Naive thymus-derived CD4-positive, alpha-beta T cell (primary cell): ENCODE measurements around the gene FCER1G. TPM values are rescaled to one million over a fixed set of nuclear protein-coding genes. Genes with fewer than 3 reads are reported as not detected.
A peak's percentile ranks its signal among the peaks of the same experiment; 100 is the strongest.

Experiments
- ATAC-seq: fragments of 150-1000 bp; cut with Tn5 transposase; 2 replicates; pipeline ENCODE4 v1.10.0; 2021; ENCODE audit warnings: mild to moderate bottlenecking, moderate library complexity
- CTCF ChIA-PET: fragments of 350-600 bp; sonication (Branson Sonifier 250); formaldehyde crosslinking; loops from one replicate; lab custom pipeline; 2021; ENCODE audit warnings: antibody characterized with exemption; lab: Charles Lee
- POLR2A ChIA-PET: fragments of 350-600 bp; sonication (Branson Sonifier 250); formaldehyde crosslinking; loops from one replicate; lab custom pipeline; 2021; ENCODE audit warnings: antibody characterized with exemption, inconsistent platforms; lab: Charles Lee
- DNase-seq, 9 donors: peaks; one replicate each; pipeline versions ENCODE4 v3.0.0 to v3.0.0-alpha.2; 2020 to 2022; ENCODE audit warnings: mixed read lengths in 1 of 9
- H3K27ac ChIP-seq: one replicate; pipeline ENCODE4 v1.7.0; 2013; ENCODE audit warnings: mild to moderate bottlenecking, low read depth, low read length, moderate library complexity
- H3K27me3 ChIP-seq, 2 donors: one replicate each; pipeline ENCODE4 v1.7.0; 2013; ENCODE audit warnings: low read length in 2 of 2, mild to moderate bottlenecking in 2 of 2, moderate library complexity in 2 of 2; ENCODE audit not compliant: control insufficient read depth in 2 of 2, insufficient read depth in 2 of 2
- H3K36me3 ChIP-seq, 3 experiments: 1 replicate in 2 of 3; 2 replicates in 1 of 3; pipeline ENCODE4 v1.7.0; 2013; ENCODE audit warnings: low read length in 3 of 3, mild to moderate bottlenecking in 3 of 3, moderate library complexity in 1 of 3; ENCODE audit not compliant: insufficient read depth in 3 of 3, control insufficient read depth in 2 of 3
- H3K4me1 ChIP-seq, 2 donors: one replicate each; pipeline ENCODE4 v1.7.0; 2013; ENCODE audit warnings: low read length in 2 of 2, mild to moderate bottlenecking in 2 of 2, moderate library complexity in 1 of 2; ENCODE audit not compliant: control insufficient read depth in 2 of 2, insufficient read depth in 2 of 2
- H3K4me3 ChIP-seq: 2 replicates; pipeline ENCODE4 v1.7.0; 2013; ENCODE audit warnings: mild to moderate bottlenecking, low read length
- H3K9me3 ChIP-seq, 3 experiments: 1 replicate in 2 of 3; 2 replicates in 1 of 3; pipeline ENCODE4 v1.7.0; 2013; ENCODE audit warnings: low read length in 3 of 3; ENCODE audit not compliant: control insufficient read depth in 2 of 3
- H3K27ac Mint-ChIP-seq, 9 donors: one replicate each; pipeline ENCODE4 v1.8.0; 2020 to 2022; ENCODE audit warnings: mixed read lengths in 9 of 9, mild to moderate bottlenecking in 8 of 9, moderate library complexity in 5 of 9, inconsistent platforms in 2 of 9
- H3K27me3 Mint-ChIP-seq, 5 donors: one replicate each; pipeline ENCODE4 v1.8.0; 2021 to 2022; ENCODE audit warnings: mixed read lengths in 5 of 5, mild to moderate bottlenecking in 1 of 5
- H3K36me3 Mint-ChIP-seq, 5 donors: one replicate each; pipeline ENCODE4 v1.8.0; 2020 to 2022; ENCODE audit warnings: mixed read lengths in 5 of 5, mild to moderate bottlenecking in 3 of 5, inconsistent platforms in 1 of 5
- H3K4me1 Mint-ChIP-seq, 7 donors: one replicate each; pipeline ENCODE4 v1.8.0; 2020 to 2022; ENCODE audit warnings: mixed read lengths in 7 of 7, mild to moderate bottlenecking in 3 of 7, inconsistent platforms in 1 of 7
- H3K4me3 Mint-ChIP-seq, 10 donors: one replicate each; pipeline ENCODE4 v1.8.0; 2020 to 2022; ENCODE audit warnings: mild to moderate bottlenecking in 10 of 10, mixed read lengths in 10 of 10, moderate library complexity in 6 of 10, inconsistent platforms in 2 of 10
- H3K9me3 Mint-ChIP-seq, 11 donors: one replicate each; pipeline ENCODE4 v1.8.0; 2020 to 2022; ENCODE audit warnings: mixed read lengths in 11 of 11, mild to moderate bottlenecking in 4 of 11, inconsistent platforms in 1 of 11, moderate library complexity in 1 of 11
- intact Hi-C, 2 donors: fragments of 100-400 bp; cut with micrococcal nuclease; formaldehyde crosslinking; loops; one replicate each; pipeline ENCODE4 v1.15.1; 2023
- polyA plus RNA-seq, 2 donors: library from polyadenylated mRNA; unstranded; fragments of 300-500 nt; fragmentation: Illumina TruSeq; gene quantifications; one replicate each; pipeline ENCODE4 v1.2.3, GENCODE V29; 2021
- total RNA-seq, 6 experiments: library from RNA in 5 of 6; stranded (reverse) in 5 of 6; gene quantifications; 1 replicate in 5 of 6; 2 replicates in 1 of 6; pipeline ENCODE4 v1.2.3 and lab custom pipeline; 2021 to 2026

FCER1G gene
- total and polyA plus RNA-seq, 7 experiments from 2014 or later, result 2.6 to 171 (median 13.9) TPM

GRCh38 chr1:161189036-161189435 lies 26.1 kb upstream of the FCER1G start:
- CTCF ChIA-PET, result interaction anchor here (1.3 kb wide), 1 partner anchor 23 kb away, joined by 3 read pairs; the partner anchor contains the start of gene PPOX
- no peak for DNase-seq
- Mint-ChIP-seq H3K36me3 (peaks cover 0 to 10% (median 0%) of the 10 kb centered on the region in 5 donors), H3K4me1 (peaks cover 53 to 73% (median 61%) of the 10 kb centered on the region in 7 donors), H3K4me3 (peak overlapping the region in 1 of 10 donors; percentile 29), H3K9me3 (peaks cover 0 to 2% (median 0%) of the 10 kb centered on the region in 11 donors), H3K27me3 (no peaks in the 10 kb centered on the region), H3K27ac (peak overlapping the region; percentile 25 to 99 (median 72))
- Histone ChIP-seq H3K27me3 (no peaks in the 10 kb centered on the region), H3K9me3 (no peaks in the 10 kb centered on the region), H3K36me3 (no peaks in the 10 kb centered on the region), H3K4me1 (peaks cover 53 to 58% of the 10 kb centered on the region in 2 donors), H3K27ac (no peak overlapping the region), H3K4me3 (no peak overlapping the region)
- intact Hi-C loops, result no loop called here
- POLR2A ChIA-PET, result interaction anchor here (1.1 to 29.1 kb wide), 4 partner anchors 14 to 34 kb away, joined by 3 to 508 read pairs (median 89); partner anchors contain the start of genes ADAMTS4, APOA2, FCER1G and NDUFS2
- no peak for ATAC-seq

GRCh38 chr1:161190962-161191521 lies 24.1 kb upstream of the FCER1G start:
- intact Hi-C loops, result no loop called here
- Mint-ChIP-seq H3K27me3 (no peaks in the 10 kb centered on the region), H3K9me3 (peaks cover 0 to 2% (median 0%) of the 10 kb centered on the region in 11 donors), H3K4me3 (no peak overlapping the region), H3K4me1 (peaks cover 47 to 71% (median 54%) of the 10 kb centered on the region in 7 donors), H3K27ac (peak overlapping the region in 3 of 9 donors; percentile 70 to 85 (median 78)), H3K36me3 (peaks cover 0 to 7% (median 0%) of the 10 kb centered on the region in 5 donors)
- CTCF ChIA-PET, result interaction anchor here (0.8 to 5.3 kb wide), 18 partner anchors 10 to 193 kb away, joined by 3 to 76 read pairs (median 12); partner anchors contain the start of genes B4GALT3, NDUFS2, PPOX and TOMM40L
- Histone ChIP-seq H3K36me3 (no peaks in the 10 kb centered on the region), H3K9me3 (no peaks in the 10 kb centered on the region), H3K4me3 (no peak overlapping the region), H3K4me1 (peaks cover 51 to 68% of the 10 kb centered on the region in 2 donors), H3K27ac (no peak overlapping the region), H3K27me3 (no peaks in the 10 kb centered on the region)
- no peak for DNase-seq
- ATAC-seq, result no peak
- POLR2A ChIA-PET, result interaction anchor here (0.6 to 29.1 kb wide), 13 partner anchors 10 to 128 kb away, joined by 3 to 508 read pairs (median 4); partner anchors contain the start of genes ADAMTS4, APOA2, B4GALT3 and FCER1G

GRCh38 chr1:161191971-161192370 lies 23.1 kb upstream of the FCER1G start:
- Histone ChIP-seq H3K4me1 (peaks cover 42 to 61% of the 10 kb centered on the region in 2 donors), H3K36me3 (no peaks in the 10 kb centered on the region), H3K27ac (no peak overlapping the region), H3K4me3 (no peak overlapping the region), H3K27me3 (no peaks in the 10 kb centered on the region), H3K9me3 (no peaks in the 10 kb centered on the region)
- Mint-ChIP-seq H3K27me3 (no peaks in the 10 kb centered on the region), H3K4me1 (peaks cover 38 to 68% (median 48%) of the 10 kb centered on the region in 7 donors), H3K4me3 (no peak overlapping the region), H3K36me3 (peaks cover 0 to 6% (median 0%) of the 10 kb centered on the region in 5 donors), H3K27ac (peak overlapping the region in 4 of 9 donors; percentile 71 to 93 (median 78)), H3K9me3 (peaks cover 0 to 1% (median 0%) of the 10 kb centered on the region in 11 donors)
- POLR2A ChIA-PET, result interaction anchor here (1.0 to 29.1 kb wide), 10 partner anchors 11 to 146 kb away, joined by 3 to 508 read pairs (median 15); partner anchors contain the start of genes ADAMTS4, APOA2, B4GALT3 and FCER1G
- no peak for DNase-seq
- intact Hi-C loops, result loop anchor here (1.0 to 2.0 kb wide), 8 partner anchors 10 to 190 kb away; partner anchors contain the start of genes NDUFS2 (in 2 of the 2) and B4GALT3 (in 1 of the 2)
- CTCF ChIA-PET, result interaction anchor here (0.6 to 5.3 kb wide), 22 partner anchors 10 to 192 kb away, joined by 3 to 76 read pairs (median 4); partner anchors contain the start of genes B4GALT3, NDUFS2, PPOX and TOMM40L
- no peak for ATAC-seq

GRCh38 chr1:161192476-161193465 lies 22.3 kb upstream of the FCER1G start:
- Mint-ChIP-seq H3K9me3 (peaks cover 0 to 2% (median 0%) of the 10 kb centered on the region in 11 donors), H3K27me3 (no peaks in the 10 kb centered on the region), H3K36me3 (peaks cover 0 to 1% (median 0%) of the 10 kb centered on the region in 5 donors), H3K4me1 (peaks cover 30 to 68% (median 42%) of the 10 kb centered on the region in 7 donors), H3K4me3 (peak overlapping the region in 5 of 10 donors; percentile 18 to 50 (median 29)), H3K27ac (peak overlapping the region; percentile 51 to 93 (median 85))
- Histone ChIP-seq H3K27me3 (no peaks in the 10 kb centered on the region), H3K9me3 (no peaks in the 10 kb centered on the region), H3K27ac (no peak overlapping the region), H3K4me1 (peaks cover 34 to 53% of the 10 kb centered on the region in 2 donors), H3K4me3 (no peak overlapping the region), H3K36me3 (no peaks in the 10 kb centered on the region)
- ChIA-PET POLR2A (interaction anchor here (0.9 to 29.1 kb wide), 10 partner anchors 10 to 147 kb away, joined by 3 to 508 read pairs (median 14); partner anchors contain the start of genes ADAMTS4, APOA2, B4GALT3 and FCER1G), CTCF (interaction anchor here (0.5 to 5.3 kb wide), 17 partner anchors 9 to 189 kb away, joined by 3 to 76 read pairs (median 14); partner anchors contain the start of genes B4GALT3, NDUFS2, PPOX and SDHC)
- ATAC-seq (peak; percentile 95), DNase-seq (peak in 8 of 9 donors; percentile 53 to 80 (median 74))
- intact Hi-C loops, result loop anchor here (1.0 to 2.0 kb wide), 8 partner anchors 10 to 190 kb away; partner anchors contain the start of genes NDUFS2 (in 2 of the 2) and B4GALT3 (in 1 of the 2)

- Histone ChIP-seq H3K4me1 (peaks cover 26 to 44% of the 10 kb centered on the region in 2 donors), H3K27me3 (no peaks in the 10 kb centered on the region), H3K27ac (no peak overlapping the region), H3K36me3 (no peaks in the 10 kb centered on the region), H3K9me3 (no peaks in the 10 kb centered on the region), H3K4me3 (no peak overlapping the region)
- CTCF ChIA-PET, result interaction anchor here (1.0 to 5.3 kb wide), 6 partner anchors 8 to 32 kb away, joined by 3 to 76 read pairs (median 30); partner anchors contain the start of genes NDUFS2, PPOX and TOMM40L
- ATAC-seq, result no peak
- H3K27me3 Mint-ChIP-seq, result no peaks in the 10 kb centered on the region
- no peak for DNase-seq
- H3K36me3 Mint-ChIP-seq, result no peaks in the 10 kb centered on the region
- intact Hi-C loops, result loop anchor here in 1 of 2 donors (2.0 kb wide), 1 partner anchor 17 kb away; the partner anchor contains the start of gene B4GALT3
- POLR2A ChIA-PET, result interaction anchor here (0.7 to 29.1 kb wide), 8 partner anchors 8 to 40 kb away, joined by 3 to 508 read pairs (median 20); partner anchors contain the start of genes ADAMTS4, APOA2, FCER1G and NDUFS2
- peaks cover 29 to 62% (median 35%) of the 10 kb centered on the region in 7 donors for H3K4me1 Mint-ChIP-seq
- no peak overlapping the region for H3K4me3 Mint-ChIP-seq
- H3K27ac Mint-ChIP-seq, result peak overlapping the region in 2 of 9 donors; percentile 9 to 78
- H3K9me3 Mint-ChIP-seq, result peaks cover 0 to 2% (median 0%) of the 10 kb centered on the region in 11 donors
Measured at GRCh38 chr1:161193561-161194235, 21.4 kb upstream of the FCER1G start.
